Tibial nerve (tissue), 4 donors: ENCODE measurements around the gene UGCG.

ENCODE experiments used
- CTCF ChIP-seq, 5 experiments: fragments of 200-600 bp in 3 of 5; fragments of 450-650 bp in 2 of 5; sonication (generic) in 3 of 5; IDR thresholded peaks; one replicate each; pipeline ENCODE4 v1.5.1; 2016 to 2019; ENCODE audit warnings: antibody characterized with exemption in 5 of 5, mild to moderate bottlenecking in 3 of 5, moderate library complexity in 2 of 5
- EP300 ChIP-seq, 2 donors: sonication (generic); formaldehyde crosslinking; IDR thresholded peaks; one replicate each; pipeline ENCODE4 v1.6.1; 2017; ENCODE audit warnings: antibody characterized with exemption in 2 of 2, mild to moderate bottlenecking in 1 of 2
- POLR2A ChIP-seq, 2 donors: fragments of 450-650 bp; IDR thresholded peaks; one replicate each; pipeline ENCODE4 v1.6.1; 2017; ENCODE audit warnings: antibody characterized with exemption in 2 of 2, mild to moderate bottlenecking in 2 of 2, moderate library complexity in 2 of 2

DNA sequence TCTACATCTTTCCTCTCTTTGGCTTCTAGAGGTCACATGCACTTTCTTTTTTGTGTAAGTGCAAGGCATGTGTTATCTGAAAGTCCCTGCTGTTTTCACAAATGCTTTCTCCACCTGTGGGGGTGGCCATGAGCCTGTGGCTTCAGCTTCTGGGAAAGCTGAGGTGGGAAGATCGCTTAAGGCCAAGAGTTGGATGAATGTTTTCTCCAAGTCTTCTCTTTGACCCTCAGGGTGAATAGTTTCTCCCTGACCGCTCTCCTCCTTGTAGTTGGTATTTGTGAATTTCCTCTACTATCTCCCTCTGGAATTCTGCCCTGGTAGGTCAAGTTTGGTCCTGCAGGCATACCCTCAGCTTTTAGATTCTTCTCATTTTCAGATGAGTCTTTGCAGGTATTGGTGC, 74.2 kb downstream of the UGCG start:
- no peak for TF ChIP-seq CTCF (IDR thresholded peaks at IDR 0.05)
- no peak for TF ChIP-seq POLR2A (IDR thresholded peaks at IDR 0.05)
- no peak for TF ChIP-seq EP300 (IDR thresholded peaks at IDR 0.05)
